Erythroblast (primary cell): ENCODE measurements around the gene TBX1.

Source experiments
- DNase-seq, 2 experiments: peaks; one replicate each; lab custom pipeline; 2025; lab: John Stamatoyannopoulos, UW
- GATA1 ChIP-seq: IDR thresholded peaks from 2 replicates; pipeline ENCODE4 v1.6.1; 2011; ENCODE audit warnings: low read depth, mild to moderate bottlenecking, control low read depth, low read length, moderate library complexity
- POLR2A ChIP-seq: IDR thresholded peaks from 2 replicates; pipeline ENCODE4 v1.6.1; 2011; ENCODE audit warnings: mild to moderate bottlenecking, low read length

The TBX1 gene

GRCh38 chr22:19807914-19808872 is 47.6 kb downstream of the TBX1 start:
- DNase-seq = no peak
- TF ChIP-seq GATA1 = no peak

- TF ChIP-seq POLR2A (no peak), GATA1 (no peak)
- no peak for DNase-seq
These were observed 48.4 kb downstream of the TBX1 start for GRCh38 chr22:19808873-19809478.

- TF ChIP-seq GATA1 (no peak), POLR2A (no peak)
These were observed 49.2 kb downstream of the TBX1 start for GRCh38 chr22:19809741-19810140.

GRCh38 chr22:19810381-19811201 is 50.0 kb downstream of the TBX1 start:
- DNase-seq = no peak
- no peak for TF ChIP-seq GATA1
- TF ChIP-seq POLR2A = no peak

More at GRCh38 chr22:19809741-19810140, 49.2 kb downstream of the TBX1 start:
- no peak for DNase-seq

- DNase-seq = no peak
- no peak for TF ChIP-seq GATA1
- TF ChIP-seq POLR2A = no peak
These were observed 50.6 kb downstream of the TBX1 start for GRCh38 chr22:19811211-19811621.

- TF ChIP-seq POLR2A (no peak), GATA1 (no peak)
- no peak for DNase-seq
These were observed 51.5 kb downstream of the TBX1 start for GRCh38 chr22:19811811-19812771.

- TF ChIP-seq GATA1 (no peak), POLR2A (no peak)
- DNase-seq = no peak
These were observed 52.3 kb downstream of the TBX1 start for GRCh38 chr22:19812910-19813309.

GRCh38 chr22:19814428-19814827 is 53.9 kb downstream of the TBX1 start:
- DNase-seq = no peak
- no peak for TF ChIP-seq GATA1
- no peak for TF ChIP-seq POLR2A

GRCh38 chr22:19815093-19815822 is 54.7 kb downstream of the TBX1 start:
- no peak for TF ChIP-seq GATA1
- no peak for TF ChIP-seq POLR2A
- no peak for DNase-seq

GRCh38 chr22:19815823-19816290 is 55.3 kb downstream of the TBX1 start:
- DNase-seq = no peak
- TF ChIP-seq GATA1 = no peak
- no peak for TF ChIP-seq POLR2A

- no peak for DNase-seq
- TF ChIP-seq POLR2A = no peak
- TF ChIP-seq GATA1 = no peak
These were observed 56.0 kb downstream of the TBX1 start for GRCh38 chr22:19816372-19817119.
